Keratinocyte (primary cell): ENCODE measurements around the gene ABHD2. TPM values are rescaled to one million over a fixed set of nuclear protein-coding genes. Genes with fewer than 3 reads are reported as not detected.

Source experiments
- DNase-seq: peaks from one replicate; pipeline ENCODE4 v3.0.0-alpha.2; 2011; ENCODE audit warnings: low read depth, missing footprints, low spot score
- FAIRE-seq: peaks from 2 replicates; lab custom pipeline; 2011; peaks lifted over from hg19 to GRCh38; lab: Jason Lieb, UNC
- H2AFZ ChIP-seq: 2 replicates; pipeline ENCODE4 v1.6.0; 2012; ENCODE audit warnings: low read length, control low read depth, inconsistent platforms; ENCODE audit not compliant: control insufficient read depth
- H3K27ac ChIP-seq: 2 replicates; pipeline ENCODE4 v1.5.1; 2011; ENCODE audit warnings: low read length; ENCODE audit not compliant: control insufficient read depth, insufficient read depth
- H3K27me3 ChIP-seq: 3 replicates; pipeline ENCODE4 v1.6.0; 2011; ENCODE audit warnings: low read length; ENCODE audit not compliant: control insufficient read depth, insufficient read depth; ENCODE audit errors: extremely low read depth
- H3K36me3 ChIP-seq, 2 experiments: 2 replicates in 1 of 2; 3 replicates in 1 of 2; pipeline ENCODE4 v1.5.1; 2011; ENCODE audit warnings: low read length in 2 of 2, mild to moderate bottlenecking in 1 of 2; ENCODE audit not compliant: control insufficient read depth in 2 of 2, insufficient read depth in 2 of 2; ENCODE audit errors: extremely low read depth in 1 of 2
- H3K4me1 ChIP-seq: 3 replicates; pipeline ENCODE4 v1.5.1; 2011; ENCODE audit warnings: low read length; ENCODE audit not compliant: control insufficient read depth, insufficient read depth; ENCODE audit errors: extremely low read depth
- H3K4me2 ChIP-seq: 3 replicates; pipeline ENCODE4 v1.6.0; 2011; ENCODE audit warnings: low read depth, low read length; ENCODE audit not compliant: control insufficient read depth, insufficient read depth; ENCODE audit errors: extremely low read depth
- H3K4me3 ChIP-seq, 3 experiments: fragments of 200-600 bp in 1 of 3; sonication (generic) in 1 of 3; 2 replicates in 2 of 3; 3 replicates in 1 of 3; pipeline ENCODE4 v1.5.1; 2011 to 2016; ENCODE audit warnings: low read length in 3 of 3, mild to moderate bottlenecking in 3 of 3, control low read depth in 2 of 3, inconsistent platforms in 1 of 3, low read depth in 1 of 3, mixed read lengths in 1 of 3, mixed run types in 1 of 3, moderate library complexity in 1 of 3; ENCODE audit not compliant: control insufficient read depth in 2 of 3, insufficient read depth in 2 of 3; ENCODE audit errors: extremely low read depth in 1 of 3
- H3K79me2 ChIP-seq: 2 replicates; pipeline ENCODE4 v1.6.0; 2012; ENCODE audit warnings: low read length; ENCODE audit not compliant: control insufficient read depth, insufficient read depth
- H3K9ac ChIP-seq: 3 replicates; pipeline ENCODE4 v1.6.0; 2011; ENCODE audit warnings: low read length; ENCODE audit not compliant: control insufficient read depth, insufficient read depth; ENCODE audit errors: extremely low read depth
- H3K9me1 ChIP-seq: 3 replicates; pipeline ENCODE4 v1.6.0; 2011; ENCODE audit warnings: low read length; ENCODE audit not compliant: control insufficient read depth, insufficient read depth; ENCODE audit errors: extremely low read depth
- H3K9me3 ChIP-seq: 2 replicates; pipeline ENCODE4 v1.5.1; 2012; ENCODE audit warnings: low read depth, low read length; ENCODE audit not compliant: control insufficient read depth
- H4K20me1 ChIP-seq: 3 replicates; pipeline ENCODE4 v1.6.0; 2011; ENCODE audit warnings: low read length; ENCODE audit not compliant: control insufficient read depth, insufficient read depth; ENCODE audit errors: extremely low read depth
- EZH2 ChIP-seq: IDR thresholded peaks from one replicate; pipeline ENCODE4 v1.6.1; 2012; ENCODE audit warnings: inconsistent platforms, mild to moderate bottlenecking, low read length, moderate library complexity
- dilution Hi-C: fragments of 300-500 bp; cut with MboI; formaldehyde crosslinking; loops from one replicate; pipeline ENCODE4 v1.7.0; 2020; ENCODE audit warnings: low sequenced_read_pairs; ENCODE audit not compliant: extremely low pct_ligation_motif_present
- polyA plus RNA-seq, 5 experiments: library from polyadenylated mRNA; depleted of rRNA in 3 of 5; stranded (reverse) in 3 of 5; stranded (forward) in 1 of 5; unstranded in 1 of 5; fragments of >200 nt; gene quantifications; 1 replicate in 1 of 5; 2 replicates in 3 of 5; 3 replicates in 1 of 5; pipeline versions ENCODE4 v1.2.1 to v1.2.3, GENCODE V29; 2011 to 2012; ENCODE audit warnings: missing spikeins in 2 of 5, low read depth in 1 of 5, low replicate concordance in 1 of 5
- TF ChIP-seq, protein P1 (sequence below), 3 experiments: IDR thresholded peaks in 1 of 3; conservative IDR thresholded peaks in 1 of 3; optimal IDR thresholded peaks in 1 of 3; 2 replicates in 2 of 3; 3 replicates in 1 of 3; pipeline versions ENCODE3 to v1.5.1; 2011; ENCODE audit warnings: low read length in 3 of 3, mild to moderate bottlenecking in 3 of 3, moderate library complexity in 2 of 3, control low read depth in 1 of 3, inconsistent platforms in 1 of 3; ENCODE audit not compliant: insufficient read depth in 2 of 3; ENCODE audit errors: extremely low read depth in 1 of 3

The ABHD2 gene
- polyA plus RNA-seq, 1 donor (not counting 4 experiments of a cell fraction or from before 2014, with no cell fraction given) = 22.8 TPM

DNA sequence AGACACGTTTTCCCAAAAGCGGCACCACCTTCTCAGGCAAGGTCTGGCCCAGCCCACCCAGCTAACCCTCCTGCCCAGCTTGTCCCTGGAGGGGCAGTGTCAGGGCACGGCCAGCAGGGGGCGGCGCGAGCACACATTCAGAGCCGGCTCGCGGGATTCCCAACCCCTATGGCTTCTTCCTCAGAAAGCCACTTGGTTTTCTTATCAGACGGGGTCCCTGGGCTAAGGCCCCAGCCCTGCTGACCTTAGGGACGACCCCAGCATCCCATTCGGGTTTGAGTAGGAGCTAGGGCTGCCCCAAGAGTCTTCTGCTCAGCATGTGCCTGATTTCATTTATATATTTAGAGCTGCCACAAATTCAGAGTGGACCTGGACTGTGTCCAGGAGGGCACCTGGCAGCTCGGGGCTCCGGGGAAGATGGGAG is 118.7 kb downstream of the ABHD2 start:
- dilution Hi-C loops = no loop called here
- Histone ChIP-seq H3K27ac (no peak overlapping the region), H3K4me3 (peak overlapping the region in 1 of 3 experiments; percentile 46), H3K4me1 (no peaks in the 10 kb centered on the region), H4K20me1 (no peaks in the 10 kb centered on the region), H3K79me2 (no peaks in the 10 kb centered on the region), H3K27me3 (no peaks in the 10 kb centered on the region), H3K36me3 (no peaks in the 10 kb centered on the region), H3K9ac (no peak overlapping the region), H3K4me2 (peak overlapping the region; percentile 79), H3K9me1 (no peaks in the 10 kb centered on the region), H2AFZ (peak overlapping the region; percentile 72), H3K9me3 (no peaks in the 10 kb centered on the region)
- DNase-seq = no peak
- no peak for TF ChIP-seq EZH2
- TF ChIP-seq, protein P1, sequence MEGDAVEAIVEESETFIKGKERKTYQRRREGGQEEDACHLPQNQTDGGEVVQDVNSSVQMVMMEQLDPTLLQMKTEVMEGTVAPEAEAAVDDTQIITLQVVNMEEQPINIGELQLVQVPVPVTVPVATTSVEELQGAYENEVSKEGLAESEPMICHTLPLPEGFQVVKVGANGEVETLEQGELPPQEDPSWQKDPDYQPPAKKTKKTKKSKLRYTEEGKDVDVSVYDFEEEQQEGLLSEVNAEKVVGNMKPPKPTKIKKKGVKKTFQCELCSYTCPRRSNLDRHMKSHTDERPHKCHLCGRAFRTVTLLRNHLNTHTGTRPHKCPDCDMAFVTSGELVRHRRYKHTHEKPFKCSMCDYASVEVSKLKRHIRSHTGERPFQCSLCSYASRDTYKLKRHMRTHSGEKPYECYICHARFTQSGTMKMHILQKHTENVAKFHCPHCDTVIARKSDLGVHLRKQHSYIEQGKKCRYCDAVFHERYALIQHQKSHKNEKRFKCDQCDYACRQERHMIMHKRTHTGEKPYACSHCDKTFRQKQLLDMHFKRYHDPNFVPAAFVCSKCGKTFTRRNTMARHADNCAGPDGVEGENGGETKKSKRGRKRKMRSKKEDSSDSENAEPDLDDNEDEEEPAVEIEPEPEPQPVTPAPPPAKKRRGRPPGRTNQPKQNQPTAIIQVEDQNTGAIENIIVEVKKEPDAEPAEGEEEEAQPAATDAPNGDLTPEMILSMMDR (optimal IDR thresholded peaks at IDR 0.05 in 1 of 3, IDR thresholded peaks at IDR 0.05 in 1 of 3, conservative IDR thresholded peaks at IDR 0.05 in 1 of 3; ENCODE audit: extremely low read depth in 1 of 3, insufficient read depth in 2 of 3, low read length in 3 of 3) = peak; percentile 88 to 100 (median 95)
- FAIRE-seq = no peak

DNA sequence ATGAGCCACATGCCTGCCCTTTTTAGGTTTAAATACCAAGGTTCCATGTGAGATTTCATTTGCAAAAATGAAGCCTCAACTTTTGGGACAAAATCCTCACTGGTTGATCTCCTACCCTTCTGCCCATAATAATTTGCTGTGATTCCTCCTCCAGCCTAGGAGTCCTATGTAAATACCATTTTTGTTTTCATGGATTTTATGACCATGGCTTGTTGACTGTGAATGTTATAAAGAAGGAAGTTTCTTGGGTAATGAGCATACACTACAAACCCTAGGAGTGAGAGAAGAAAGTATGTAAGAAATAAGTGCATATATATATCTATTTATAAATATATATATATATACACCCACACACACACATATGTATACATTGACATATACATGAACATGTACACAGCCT is 120.0 kb downstream of the ABHD2 start:
- H3K9me3 ChIP-seq = no peaks in the 10 kb centered on the region
- dilution Hi-C loops = no loop called here
- DNase-seq (no peak), FAIRE-seq (no peak)
- no peaks in the 10 kb centered on the region for H3K79me2 ChIP-seq
- no peaks in the 10 kb centered on the region for H3K9me1 ChIP-seq
- no peak overlapping the region for H3K9ac ChIP-seq
- no peaks in the 10 kb centered on the region for H4K20me1 ChIP-seq
- H3K4me3 ChIP-seq = no peak overlapping the region
- H3K27ac ChIP-seq = no peak overlapping the region
- no peaks in the 10 kb centered on the region for H3K4me1 ChIP-seq
- H3K36me3 ChIP-seq = no peaks in the 10 kb centered on the region
- H2AFZ ChIP-seq = no peak overlapping the region
- TF ChIP-seq EZH2 = no peak
- TF ChIP-seq, protein P1 (optimal IDR thresholded peaks at IDR 0.05 in 1 of 3, IDR thresholded peaks at IDR 0.05 in 1 of 3, conservative IDR thresholded peaks at IDR 0.05 in 1 of 3; ENCODE audit: extremely low read depth in 1 of 3, insufficient read depth in 2 of 3, low read length in 3 of 3) = no peak
- no peaks in the 10 kb centered on the region for H3K27me3 ChIP-seq
- H3K4me2 ChIP-seq = no peak overlapping the region
